Osteoblast (primary cell): ENCODE results near the gene RASD1. TPM values are rescaled to one million over a fixed set of nuclear protein-coding genes. Genes with fewer than 3 reads are reported as not detected.
A peak's percentile ranks its signal among the peaks of the same experiment; 100 is the strongest.

ENCODE experiments used
- DNase-seq: peaks from one replicate; pipeline ENCODE4 v3.0.0; 2011; ENCODE audit warnings: low spot score, mixed read lengths; ENCODE audit not compliant: insufficient read length; ENCODE audit errors: missing footprints
- H2AFZ ChIP-seq: 2 replicates; pipeline ENCODE4 v1.6.0; 2011; ENCODE audit warnings: mild to moderate bottlenecking, low read length
- H3K27ac ChIP-seq: 2 replicates; pipeline ENCODE4 v1.5.1; 2011; ENCODE audit warnings: mild to moderate bottlenecking, low read depth, low read length, moderate library complexity
- H3K27me3 ChIP-seq: 2 replicates; pipeline ENCODE4 v1.6.0; 2012; ENCODE audit warnings: mild to moderate bottlenecking, control low read depth, inconsistent platforms, low read length, moderate library complexity; ENCODE audit not compliant: insufficient read depth
- H3K36me3 ChIP-seq: 2 replicates; pipeline ENCODE4 v1.5.1; 2011; ENCODE audit warnings: mild to moderate bottlenecking, low read length, control low read depth, moderate library complexity; ENCODE audit not compliant: insufficient read depth
- H3K4me1 ChIP-seq: 2 replicates; pipeline ENCODE4 v1.5.1; 2011; ENCODE audit warnings: mild to moderate bottlenecking, low read length, control low read depth, moderate library complexity; ENCODE audit not compliant: insufficient read depth
- H3K4me2 ChIP-seq: 2 replicates; pipeline ENCODE4 v1.6.0; 2011; ENCODE audit warnings: mild to moderate bottlenecking, low read length; ENCODE audit not compliant: insufficient read depth
- H3K4me3 ChIP-seq: fragments of 200-600 bp; sonication (generic); 3 replicates; pipeline ENCODE4 v1.5.1; 2012; ENCODE audit warnings: mild to moderate bottlenecking, low read length, inconsistent platforms; ENCODE audit not compliant: insufficient read depth
- H3K79me2 ChIP-seq: 2 replicates; pipeline ENCODE4 v1.6.0; 2012; ENCODE audit warnings: mild to moderate bottlenecking, low read length, control low read depth, inconsistent platforms; ENCODE audit not compliant: insufficient read depth
- H3K9me3 ChIP-seq: 2 replicates; pipeline ENCODE4 v1.5.1; 2011; ENCODE audit warnings: low read depth, low read length, control low read depth
- H4K20me1 ChIP-seq: 2 replicates; pipeline ENCODE4 v1.6.0; 2012; ENCODE audit warnings: mild to moderate bottlenecking, low read length, control low read depth; ENCODE audit not compliant: insufficient read depth
- small RNA-seq: library from RNA; depleted of rRNA; stranded (forward); fragments of <200 nt; gene quantifications from one replicate; pipeline ENCODE3, GENCODE V24; 2012
- total RNA-seq: library from RNA; depleted of rRNA; stranded (reverse); fragments of >200 nt; gene quantifications from 2 replicates; pipeline ENCODE4 v1.2.3, GENCODE V29; 2012
- TF ChIP-seq, protein P1 (sequence below): IDR thresholded peaks from 2 replicates; pipeline ENCODE4 v1.5.1; 2011; ENCODE audit warnings: mild to moderate bottlenecking, low read depth, low read length, moderate library complexity; ENCODE audit errors: extremely low read depth

The RASD1 gene
- total RNA-seq, 1 donor = 13.8 TPM

DNA sequence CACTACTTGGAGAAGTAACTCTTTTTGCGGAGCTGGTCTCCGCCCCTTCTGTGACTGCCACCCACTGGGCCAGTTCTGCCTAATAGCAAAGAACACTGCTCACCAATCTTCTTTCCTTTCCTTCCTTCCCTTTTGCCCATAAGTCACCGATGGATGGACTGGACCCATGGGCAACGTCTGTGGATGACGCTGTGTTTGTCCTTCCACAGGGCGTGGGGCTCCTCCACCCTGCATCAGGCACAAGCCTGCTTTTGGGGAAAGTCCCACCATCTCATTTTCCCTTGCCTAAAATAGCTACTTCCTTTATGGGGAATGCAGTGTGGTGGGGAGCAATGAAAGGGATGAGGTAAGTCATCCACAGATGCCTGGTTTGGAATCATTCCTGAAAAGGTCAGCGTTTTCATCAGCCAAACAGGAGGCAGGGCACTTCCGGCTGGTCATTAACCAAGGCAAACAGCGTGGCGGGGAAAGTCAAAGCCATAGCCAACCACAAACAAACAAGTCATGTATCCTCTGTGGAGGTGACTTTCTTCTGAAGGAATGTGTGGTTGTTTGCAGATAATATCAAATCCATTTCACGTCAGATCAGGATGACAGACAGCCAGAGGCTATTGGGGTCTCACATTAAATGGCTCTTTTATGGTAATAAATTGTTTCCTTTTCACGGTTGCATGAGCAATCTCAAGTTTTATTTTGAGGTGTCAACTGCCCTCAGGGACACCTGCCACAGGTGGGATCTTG lies 50.1 kb downstream of the RASD1 start:
- Histone ChIP-seq H3K36me3 (no peaks in the 10 kb centered on the region), H3K27me3 (peaks cover 5% of the 10 kb centered on the region), H4K20me1 (no peaks in the 10 kb centered on the region), H3K4me2 (peak overlapping the region; percentile 30), H2AFZ (no peak overlapping the region), H3K9me3 (no peaks in the 10 kb centered on the region), H3K27ac (peak overlapping the region; percentile 62), H3K4me3 (no peak overlapping the region), H3K79me2 (no peaks in the 10 kb centered on the region), H3K4me1 (peaks cover 26% of the 10 kb centered on the region)
- TF ChIP-seq, protein P1, sequence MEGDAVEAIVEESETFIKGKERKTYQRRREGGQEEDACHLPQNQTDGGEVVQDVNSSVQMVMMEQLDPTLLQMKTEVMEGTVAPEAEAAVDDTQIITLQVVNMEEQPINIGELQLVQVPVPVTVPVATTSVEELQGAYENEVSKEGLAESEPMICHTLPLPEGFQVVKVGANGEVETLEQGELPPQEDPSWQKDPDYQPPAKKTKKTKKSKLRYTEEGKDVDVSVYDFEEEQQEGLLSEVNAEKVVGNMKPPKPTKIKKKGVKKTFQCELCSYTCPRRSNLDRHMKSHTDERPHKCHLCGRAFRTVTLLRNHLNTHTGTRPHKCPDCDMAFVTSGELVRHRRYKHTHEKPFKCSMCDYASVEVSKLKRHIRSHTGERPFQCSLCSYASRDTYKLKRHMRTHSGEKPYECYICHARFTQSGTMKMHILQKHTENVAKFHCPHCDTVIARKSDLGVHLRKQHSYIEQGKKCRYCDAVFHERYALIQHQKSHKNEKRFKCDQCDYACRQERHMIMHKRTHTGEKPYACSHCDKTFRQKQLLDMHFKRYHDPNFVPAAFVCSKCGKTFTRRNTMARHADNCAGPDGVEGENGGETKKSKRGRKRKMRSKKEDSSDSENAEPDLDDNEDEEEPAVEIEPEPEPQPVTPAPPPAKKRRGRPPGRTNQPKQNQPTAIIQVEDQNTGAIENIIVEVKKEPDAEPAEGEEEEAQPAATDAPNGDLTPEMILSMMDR = no peak
- peak; percentile 98 for DNase-seq

DNA sequence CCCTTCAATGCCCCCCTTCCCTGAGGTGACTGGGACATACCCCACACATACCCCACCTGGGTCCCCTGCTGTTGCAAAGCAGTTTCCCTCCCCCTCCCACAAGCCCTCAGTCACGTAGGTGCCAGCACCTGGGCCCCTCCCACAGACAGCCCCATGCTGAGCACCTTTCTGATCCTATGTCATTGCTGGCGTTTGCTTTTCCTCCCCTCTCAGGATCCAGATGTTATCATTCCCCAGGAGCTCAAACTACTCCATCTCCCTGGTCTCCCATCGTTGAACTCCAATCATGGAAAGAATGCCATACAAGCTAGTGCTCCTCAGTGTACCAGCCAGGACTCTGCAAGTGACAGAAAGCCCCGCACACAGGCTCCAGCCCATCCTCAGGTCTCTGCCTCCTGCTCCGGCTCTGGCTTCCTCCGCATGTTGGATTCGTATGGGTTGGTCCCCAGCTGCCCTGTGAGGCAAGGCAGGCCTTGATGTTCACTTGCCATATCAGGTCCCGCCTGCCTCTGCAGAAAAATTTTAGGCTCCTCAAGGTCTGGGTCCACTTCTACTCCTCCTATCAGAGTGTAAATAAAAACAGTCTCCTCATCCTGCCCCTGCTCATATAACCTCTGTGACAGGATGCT lies 50.8 kb downstream of the RASD1 start:
- Histone ChIP-seq H3K79me2 (no peaks in the 10 kb centered on the region), H4K20me1 (no peaks in the 10 kb centered on the region), H3K4me1 (peaks cover 26% of the 10 kb centered on the region), H3K4me2 (peak overlapping the region; percentile 30), H3K36me3 (no peaks in the 10 kb centered on the region), H3K27me3 (no peaks in the 10 kb centered on the region), H3K4me3 (no peak overlapping the region), H3K27ac (peak overlapping the region; percentile 39), H3K9me3 (no peaks in the 10 kb centered on the region), H2AFZ (no peak overlapping the region)
- no peak for DNase-seq
- TF ChIP-seq, protein P1 = no peak

Small RNAs within 50 kb of the gene (small RNA-seq; reads per million reads assigned to genes)
- gene RF00019 = not detected

Other genes starting within 250 kb of the RASD1 start
- gene COPS3, start 215.1 kb downstream of the RASD1 start, total RNA-seq = 76.0 and 78.5 TPM in 2 replicates
- 0.36 and 1.2 TPM in 2 replicates for gene NT5M, start 193.0 kb downstream of the RASD1 start, total RNA-seq
- 15.6 and 17.0 TPM in 2 replicates for gene MED9, start 19.4 kb downstream of the RASD1 start, total RNA-seq
- 25.3 and 26.4 TPM in 2 replicates for gene PEMT, start 95.3 kb upstream of the RASD1 start, total RNA-seq
- 14.4 and 15.6 TPM in 2 replicates for gene RAI1, start 185.1 kb upstream of the RASD1 start, total RNA-seq